Gastrocnemius medialis (tissue), 4 donors: ENCODE results near the gene CCDC171.

Experiments
- CTCF ChIP-seq, 5 experiments: fragments of 450-650 bp in 3 of 5; fragments of 200-600 bp in 2 of 5; sonication (generic) in 2 of 5; IDR thresholded peaks in 4 of 5; conservative IDR thresholded peaks in 1 of 5; 1 replicate in 4 of 5; 2 replicates in 1 of 5; pipeline ENCODE4 v1.5.1; 2016 to 2019; ENCODE audit warnings: antibody characterized with exemption in 5 of 5, mild to moderate bottlenecking in 3 of 5, moderate library complexity in 3 of 5
- POLR2A ChIP-seq, 2 donors: fragments of 450-650 bp; IDR thresholded peaks; one replicate each; pipeline ENCODE4 v1.6.1; 2017; ENCODE audit warnings: antibody characterized with exemption in 2 of 2, mild to moderate bottlenecking in 2 of 2, moderate library complexity in 2 of 2

GRCh38 chr9:15521254-15521653, 31.6 kb upstream of the CCDC171 start:
- TF ChIP-seq CTCF (IDR thresholded peaks at IDR 0.05 in 4 of 5, conservative IDR thresholded peaks at IDR 0.05 in 1 of 5) (no peak), POLR2A (IDR thresholded peaks at IDR 0.05) (no peak)
